Stimulated activated CD8-positive, alpha-beta memory T cell treated with anti-CD3 and anti-CD28 coated beads, Interleukin-4, amount 100 ng/mL, for 4 hours (primary cell): ENCODE measurements around the gene RPS16.

Experiments used
- DNase-seq, 2 donors: peaks; one replicate each; pipeline ENCODE4 v3.0.0-alpha.2; 2020; ENCODE audit warnings: low read depth in 2 of 2, low spot score in 1 of 2

Gene RPS16

DNA sequence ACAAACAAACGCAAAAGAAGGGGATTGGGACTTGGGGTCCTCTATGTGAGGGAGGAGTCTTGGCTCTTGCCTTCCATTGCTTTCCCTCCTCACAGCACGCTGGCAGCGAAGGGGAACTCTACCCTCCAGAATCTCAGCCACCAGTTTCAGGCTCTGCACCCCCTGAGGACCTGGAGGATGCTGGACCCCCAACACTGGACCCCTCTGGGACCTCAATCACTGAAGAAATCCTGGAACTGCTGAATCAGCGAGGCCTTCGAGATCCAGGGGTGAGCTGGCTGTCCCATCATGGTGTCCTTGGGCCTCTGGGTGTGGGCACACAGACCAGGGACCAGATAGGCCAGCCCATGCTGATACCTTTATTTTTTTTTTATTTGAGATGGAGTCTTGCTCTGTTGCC, 13.7 kb downstream of the RPS16 start:
- DNase-seq, result no peak

DNA sequence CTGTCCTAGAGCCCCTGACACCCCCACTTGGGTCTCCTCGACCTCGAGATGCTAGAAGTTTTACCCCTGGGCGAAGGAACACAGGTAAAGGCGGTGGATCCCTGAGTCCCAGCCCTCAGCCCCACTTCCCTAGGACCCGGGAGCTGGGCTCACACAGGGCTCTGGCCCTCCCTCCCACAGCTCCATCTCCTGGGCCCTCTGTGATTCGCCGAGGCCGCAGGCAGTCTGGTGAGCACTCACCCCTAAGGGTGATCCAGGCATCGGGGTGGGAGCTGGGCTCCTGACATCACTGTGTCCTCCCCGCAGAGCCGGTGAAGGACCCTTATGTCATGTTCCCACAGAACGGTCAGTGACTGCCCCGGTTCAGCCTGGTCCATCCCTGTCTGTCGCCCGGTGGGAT, 15.0 kb downstream of the RPS16 start:
- DNase-seq, result no peak

DNA sequence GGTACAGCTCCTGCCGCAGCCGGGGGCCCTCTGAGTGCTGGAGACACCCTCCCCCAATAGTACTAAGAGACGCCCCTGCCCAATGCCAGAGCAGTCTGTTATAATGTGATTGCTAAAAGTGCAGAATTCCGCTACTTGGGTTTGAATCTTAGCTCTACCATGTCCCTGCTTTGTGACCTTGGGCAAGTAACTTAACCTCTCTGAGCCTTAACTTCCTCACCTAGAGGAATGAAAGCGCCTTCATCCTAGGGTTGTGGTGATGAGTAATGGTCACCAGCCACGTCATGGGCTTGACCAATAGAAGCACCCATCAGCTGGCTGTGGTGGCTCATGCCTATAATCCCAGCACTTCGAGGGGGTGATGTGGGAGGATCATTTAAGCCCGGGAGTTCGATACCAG, 16.7 kb downstream of the RPS16 start:
- DNase-seq, result no peak

DNA sequence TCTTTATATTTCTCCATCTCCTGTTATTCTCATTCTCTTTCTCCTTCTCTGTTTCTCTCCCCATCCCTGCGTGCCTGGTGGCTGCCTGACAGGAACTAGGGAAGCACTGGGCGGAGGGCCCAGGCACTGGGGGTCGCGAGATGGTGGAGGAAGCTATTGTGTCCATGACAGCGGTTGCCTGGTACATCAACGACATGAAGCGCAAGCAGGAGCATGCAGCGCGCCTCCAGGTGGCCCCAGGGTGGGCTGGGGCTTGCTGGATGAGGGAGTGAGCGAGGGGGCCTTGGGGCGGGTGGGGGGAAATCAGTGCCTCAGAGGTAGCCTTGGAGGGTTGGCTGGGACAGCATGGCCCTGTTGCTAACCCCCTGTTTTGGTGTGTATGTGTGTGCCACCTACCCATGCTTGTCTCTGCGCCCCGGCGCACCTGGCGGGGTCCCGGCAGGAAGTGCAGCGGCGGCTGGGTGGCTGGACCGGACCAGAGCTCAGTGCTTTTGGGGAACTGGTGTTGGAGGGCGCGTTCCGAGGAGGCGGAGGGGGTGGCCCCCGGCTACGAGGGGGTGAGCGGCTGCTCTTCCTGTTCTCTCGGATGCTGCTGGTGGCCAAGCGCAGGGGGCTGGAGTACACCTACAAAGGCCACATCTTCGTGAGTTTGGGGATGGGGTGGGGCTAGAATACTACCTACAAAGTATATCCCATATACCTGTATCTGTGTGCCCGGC, 18.1 kb downstream of the RPS16 start:
- DNase-seq, result no peak

DNA sequence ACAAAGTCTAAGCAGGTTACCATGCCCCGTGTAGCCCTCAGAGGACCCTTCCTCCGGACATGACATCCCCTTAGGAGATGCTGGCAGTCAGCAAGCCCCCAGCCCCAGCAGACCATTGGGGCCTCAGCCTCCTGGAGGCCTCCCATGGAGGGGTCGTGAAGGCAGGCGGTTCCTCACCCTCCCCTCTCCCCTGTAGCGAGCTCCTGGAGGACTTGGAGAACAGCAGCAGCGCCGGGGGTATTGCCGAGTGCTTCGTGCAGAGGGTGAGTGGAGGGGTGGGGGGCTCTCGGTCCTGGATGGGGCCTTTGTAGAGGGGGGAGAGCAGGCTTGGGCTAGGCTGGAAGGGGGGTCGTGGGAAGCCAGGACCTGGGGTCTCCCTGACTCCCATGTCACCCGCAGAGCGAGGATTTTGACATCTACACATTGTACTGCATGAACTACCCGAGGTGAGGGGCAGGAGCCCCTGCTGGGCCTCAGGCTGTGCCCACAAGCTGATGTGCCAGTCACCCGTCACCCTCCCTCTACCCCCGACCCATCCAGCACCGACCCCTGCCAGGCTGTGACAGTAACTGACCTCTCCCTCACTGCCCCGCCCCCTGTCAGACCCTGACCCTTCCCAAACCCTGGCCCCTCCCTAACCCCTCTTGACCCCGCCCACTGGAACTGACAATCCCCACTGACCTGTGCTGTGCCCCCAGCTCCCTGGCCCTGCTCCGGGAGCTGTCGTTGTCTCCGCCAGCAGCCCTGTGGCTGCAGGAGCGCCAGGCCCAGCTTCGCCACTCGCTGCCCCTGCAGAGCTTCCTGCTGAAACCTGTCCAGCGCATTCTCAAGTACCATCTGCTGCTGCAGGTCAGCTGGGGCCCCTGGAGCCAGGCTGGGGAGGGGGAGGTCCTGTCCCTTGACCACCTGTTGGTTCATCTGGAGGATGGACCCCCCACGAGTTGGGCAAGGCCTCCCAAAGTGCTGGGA, 19.3 kb downstream of the RPS16 start:
- DNase-seq, result no peak

DNA sequence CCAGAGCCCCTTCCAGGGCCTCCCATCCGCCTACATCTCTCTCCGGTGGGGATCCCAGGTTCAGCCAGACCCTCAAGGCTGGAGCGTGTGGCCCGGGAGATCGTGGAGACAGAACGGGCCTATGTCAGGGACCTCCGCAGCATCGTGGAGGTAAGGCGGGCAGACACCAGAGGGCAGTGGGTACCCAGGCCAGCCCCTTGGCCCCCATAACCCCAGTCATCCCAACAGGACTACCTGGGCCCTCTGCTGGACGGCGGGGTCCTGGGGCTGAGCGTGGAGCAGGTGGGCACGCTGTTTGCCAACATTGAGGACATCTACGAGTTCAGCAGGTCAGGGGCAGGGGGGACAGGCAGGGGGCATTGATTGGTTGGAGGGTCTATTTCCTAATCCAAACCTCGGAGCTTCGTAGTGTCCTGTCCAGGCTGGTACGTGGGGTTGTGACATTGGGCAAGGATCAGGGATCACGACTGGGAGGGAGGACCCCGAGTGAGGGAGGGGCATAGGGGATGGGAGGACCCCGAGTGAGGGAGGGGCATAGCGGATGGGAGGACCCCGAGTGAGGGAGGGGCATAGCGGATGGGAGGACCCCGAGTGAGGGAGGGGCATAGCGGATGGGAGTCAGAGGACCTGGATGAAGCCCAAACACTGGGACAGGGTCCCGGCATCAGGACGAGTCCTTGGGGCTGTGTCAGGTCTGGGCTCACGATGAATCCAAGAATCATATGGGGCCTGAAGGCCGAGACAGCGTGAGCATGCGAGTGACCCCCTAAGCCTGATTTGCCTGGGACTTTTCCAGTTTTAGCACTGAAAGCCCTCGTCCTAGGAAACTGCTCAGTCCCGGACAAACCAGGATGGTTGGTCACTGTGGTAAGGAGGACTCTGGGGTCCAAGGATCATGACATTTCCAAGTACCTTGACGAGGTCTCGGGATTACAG, 20.4 kb downstream of the RPS16 start:
- DNase-seq, result no peak

DNA sequence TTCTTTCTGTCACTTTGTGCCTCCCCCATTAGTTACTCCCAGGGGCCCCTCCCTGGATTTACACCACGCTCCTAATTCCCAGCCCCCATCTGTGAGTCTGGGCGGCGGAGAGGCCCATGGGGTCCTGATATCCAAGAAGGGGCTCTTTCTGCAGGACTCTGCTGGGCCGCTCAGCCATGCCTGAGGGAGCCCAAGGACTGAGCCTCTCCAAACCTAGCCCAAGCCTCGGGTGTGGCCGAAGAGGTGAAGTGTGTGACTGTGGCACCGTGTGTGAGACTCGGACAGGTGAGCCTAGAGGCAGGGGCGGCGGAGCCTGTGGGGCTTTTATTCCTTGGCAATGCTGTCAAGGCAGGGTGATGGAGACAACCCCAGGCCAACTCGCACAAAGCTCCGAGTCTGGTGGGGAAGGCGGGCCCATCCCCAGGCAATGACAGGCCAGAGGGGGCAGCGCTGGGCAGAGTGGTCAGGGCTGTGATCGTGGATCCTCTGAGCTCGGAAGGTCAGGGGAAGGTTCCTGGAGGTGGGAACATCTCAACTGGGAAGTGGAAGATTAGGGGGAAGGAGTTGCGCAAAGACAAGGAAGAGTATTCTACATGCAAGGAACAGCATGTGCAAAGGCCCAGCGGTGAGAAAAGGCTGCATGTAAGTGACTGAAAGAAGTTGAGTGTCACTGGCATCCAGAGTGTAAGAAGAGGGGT, 21.7 kb downstream of the RPS16 start:
- DNase-seq, result no peak

DNA sequence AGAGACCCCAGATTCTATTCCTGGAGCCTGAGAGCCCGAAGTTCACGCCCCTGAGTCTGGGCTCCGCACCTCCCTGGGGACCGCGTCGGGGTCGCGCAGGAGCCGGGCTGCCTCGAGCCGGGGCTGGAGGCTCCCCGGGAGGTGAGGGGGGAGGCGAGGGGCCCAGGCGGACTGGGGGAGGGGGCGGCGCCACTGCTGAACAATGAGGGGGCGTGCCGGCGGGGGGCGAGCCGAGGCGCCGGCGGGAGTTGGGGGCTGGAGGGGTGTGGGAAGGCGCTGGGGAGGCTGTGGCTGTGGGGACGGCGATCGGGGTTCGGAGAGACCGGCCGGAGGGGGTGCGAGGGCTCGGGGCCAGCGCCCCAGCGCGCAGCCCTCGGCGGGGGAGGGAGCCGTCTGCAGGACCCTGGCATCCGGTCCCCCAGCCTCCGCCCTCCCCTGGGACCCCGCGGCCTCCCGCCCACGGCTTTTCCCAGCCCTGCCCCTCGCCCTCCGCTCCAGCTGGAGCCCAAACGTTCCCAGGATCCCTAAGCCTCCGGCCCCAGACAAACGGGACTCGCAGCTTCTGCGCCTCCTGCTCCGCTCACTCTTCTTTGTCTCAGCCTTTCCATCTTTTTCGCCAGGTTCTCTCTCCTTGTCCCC, 22.4 kb downstream of the RPS16 start:
- DNase-seq, result no peak

DNA sequence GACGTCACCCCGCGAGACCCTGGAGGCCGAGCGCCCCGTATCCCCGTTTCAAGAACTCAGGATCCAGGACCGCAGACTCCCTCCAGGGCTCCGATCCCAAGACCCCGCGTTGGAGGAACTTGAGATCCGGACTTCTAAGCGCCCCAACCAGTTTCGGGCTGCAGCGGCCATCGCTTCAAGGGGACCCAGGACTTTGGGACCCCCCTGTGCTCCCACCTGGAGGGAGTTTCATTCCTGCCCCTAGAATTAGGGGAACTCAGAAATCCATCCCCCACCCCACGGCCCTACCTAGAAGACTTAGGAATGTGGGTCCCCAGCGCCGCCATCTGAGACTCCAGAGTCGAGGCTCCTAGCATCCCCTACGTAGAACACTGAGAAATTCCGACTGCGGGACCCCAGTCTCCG, 22.9 kb downstream of the RPS16 start:
- DNase-seq, result no peak

DNA sequence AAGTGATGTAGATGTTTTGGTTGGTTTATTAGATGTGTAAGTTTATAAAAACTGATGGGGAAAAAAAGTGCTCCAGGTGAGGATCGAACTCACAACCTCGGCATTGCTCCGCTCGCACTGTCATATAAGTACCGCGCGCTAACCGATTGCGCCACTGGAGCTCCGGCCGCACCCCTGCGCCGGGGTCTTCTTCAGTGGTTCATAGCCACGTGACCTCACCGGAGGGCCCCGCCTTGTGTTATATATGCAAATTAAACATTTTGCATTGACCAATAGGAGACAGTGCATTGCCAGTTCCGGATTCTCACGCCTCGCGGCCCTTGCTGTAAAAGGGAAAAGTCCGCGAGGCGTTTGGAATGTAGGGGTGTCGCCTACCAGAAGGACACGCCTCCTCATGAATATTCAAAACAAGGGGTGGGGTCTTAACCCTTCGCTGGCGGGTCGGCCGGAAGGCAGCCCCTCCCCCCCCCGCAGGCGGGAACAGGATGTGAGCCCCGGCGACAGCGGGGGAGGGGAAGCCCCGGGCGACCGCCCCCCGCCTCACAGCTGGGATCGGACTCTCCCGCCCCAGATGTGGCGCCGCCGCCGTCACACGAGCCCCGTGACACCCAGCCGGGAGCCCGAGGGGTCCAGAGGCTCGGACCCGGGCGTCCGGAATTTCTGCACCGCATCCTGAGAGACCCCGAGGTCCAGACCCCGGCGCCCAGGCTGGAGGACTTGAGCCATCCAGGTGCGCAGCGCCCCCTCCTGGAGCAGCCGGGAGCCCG, 23.5 kb downstream of the RPS16 start, which contains the start of gene PLEKHG2:
PLEKHG2 (plus strand) TSS at position 570 of the 767 bp plus-strand sequence. CDS start 1,418 bp downstream, outside the sequence.
- DNase-seq, result peak; percentile 89 to 97

DNA sequence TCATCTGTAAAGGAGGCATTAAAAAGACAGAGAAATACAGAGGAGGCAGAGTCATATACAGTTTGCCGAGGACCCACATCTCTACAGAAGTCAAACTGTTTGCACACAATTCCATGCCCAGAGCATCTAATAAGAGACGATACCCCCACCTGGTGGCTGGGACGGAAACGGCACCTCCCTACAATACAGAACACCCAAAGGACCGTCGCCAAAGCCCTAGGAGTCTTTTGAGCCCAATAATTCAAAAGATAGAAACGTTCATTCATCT, 24.0 kb downstream of the RPS16 start:
- peak; percentile 84 to 88 for DNase-seq

DNA sequence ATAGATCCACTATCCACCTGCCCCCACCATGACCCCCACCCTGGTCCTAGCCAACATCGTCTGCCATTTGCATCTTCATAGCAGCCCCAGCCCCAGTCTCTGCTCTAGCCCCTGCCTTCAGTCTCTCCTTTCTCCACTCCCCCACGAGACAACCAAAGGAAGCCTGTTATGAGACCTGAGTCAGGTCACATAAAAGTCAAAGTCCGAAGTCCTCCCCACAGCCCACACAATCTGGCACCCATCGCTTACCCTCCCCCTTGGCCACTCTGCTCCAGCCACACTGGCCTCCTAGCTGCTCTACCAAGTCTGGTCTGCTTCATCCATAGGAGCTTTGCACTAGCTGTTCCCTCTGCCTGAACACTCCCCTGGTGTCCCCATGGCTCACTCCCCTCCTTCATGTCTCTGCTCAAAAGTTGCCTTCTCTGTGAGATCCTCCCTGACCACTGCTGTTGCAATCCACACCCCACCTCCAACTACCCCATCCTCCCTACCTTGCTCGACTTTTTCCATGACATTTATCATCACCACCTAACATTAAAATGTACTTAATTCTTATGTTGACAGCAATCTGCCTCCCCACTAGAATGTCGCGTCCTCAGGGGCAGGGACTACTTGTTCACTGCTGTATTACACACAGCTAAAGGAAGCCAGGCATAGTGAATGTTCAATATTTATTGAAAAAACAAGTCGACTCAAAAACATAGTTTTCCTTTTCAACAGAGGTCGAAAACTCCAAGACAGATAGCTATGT, 24.5 kb downstream of the RPS16 start:
- DNase-seq, result no peak

DNA sequence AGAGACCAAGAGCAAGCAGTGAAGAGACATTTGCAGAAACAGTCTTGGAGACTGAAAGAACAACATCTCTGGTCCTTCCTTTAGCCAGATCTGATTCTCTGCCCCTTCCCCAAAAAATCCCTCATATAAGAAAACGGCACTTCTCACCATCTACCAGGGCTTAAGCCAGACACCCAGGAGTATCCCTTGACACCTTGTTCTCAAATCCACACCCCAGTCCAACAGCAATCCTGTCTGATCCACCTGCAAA, 25.0 kb downstream of the RPS16 start:
- no peak for DNase-seq

DNA sequence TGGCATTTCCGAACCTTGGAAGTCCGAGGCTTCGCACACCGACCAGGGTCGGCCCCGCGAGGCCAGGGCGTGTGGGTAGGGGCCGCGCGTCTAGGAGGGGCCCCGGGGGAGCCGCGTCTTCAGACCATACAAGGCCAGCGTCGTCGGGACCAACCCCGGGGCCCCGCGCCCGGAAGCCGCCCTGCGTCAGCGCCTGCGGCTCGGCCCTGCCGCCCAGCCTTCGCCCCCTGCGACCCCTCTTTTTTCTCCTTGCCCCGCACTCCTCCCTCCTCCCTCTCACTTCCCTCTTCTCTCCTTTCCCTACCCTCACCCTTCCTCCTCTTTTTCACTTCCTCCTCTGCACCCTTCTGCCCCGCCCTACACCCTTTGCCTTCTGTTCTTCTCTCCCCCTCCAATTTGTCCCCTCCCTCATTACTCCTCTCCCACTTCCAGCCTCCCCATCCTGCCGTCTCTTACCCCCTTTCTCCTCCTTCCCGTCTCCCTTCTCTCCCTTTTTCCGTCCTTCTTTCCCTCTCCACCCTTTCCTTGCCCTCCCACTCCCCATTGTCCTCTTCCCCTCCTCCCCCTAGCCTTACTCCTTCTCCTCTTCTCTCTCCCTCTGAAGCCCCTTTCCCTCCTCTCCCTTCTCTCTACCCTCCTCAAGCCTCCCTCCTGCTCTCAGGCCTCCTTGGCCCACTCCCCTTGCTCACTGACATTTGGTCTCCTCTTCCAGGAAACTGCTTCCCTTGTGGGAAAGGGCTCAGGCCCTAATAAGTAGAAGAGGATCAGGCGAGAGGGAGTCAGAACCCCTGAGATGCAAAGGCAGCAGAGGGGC, 25.5 kb downstream of the RPS16 start:
- peak in 1 of 2 donors; percentile 52 for DNase-seq

DNA sequence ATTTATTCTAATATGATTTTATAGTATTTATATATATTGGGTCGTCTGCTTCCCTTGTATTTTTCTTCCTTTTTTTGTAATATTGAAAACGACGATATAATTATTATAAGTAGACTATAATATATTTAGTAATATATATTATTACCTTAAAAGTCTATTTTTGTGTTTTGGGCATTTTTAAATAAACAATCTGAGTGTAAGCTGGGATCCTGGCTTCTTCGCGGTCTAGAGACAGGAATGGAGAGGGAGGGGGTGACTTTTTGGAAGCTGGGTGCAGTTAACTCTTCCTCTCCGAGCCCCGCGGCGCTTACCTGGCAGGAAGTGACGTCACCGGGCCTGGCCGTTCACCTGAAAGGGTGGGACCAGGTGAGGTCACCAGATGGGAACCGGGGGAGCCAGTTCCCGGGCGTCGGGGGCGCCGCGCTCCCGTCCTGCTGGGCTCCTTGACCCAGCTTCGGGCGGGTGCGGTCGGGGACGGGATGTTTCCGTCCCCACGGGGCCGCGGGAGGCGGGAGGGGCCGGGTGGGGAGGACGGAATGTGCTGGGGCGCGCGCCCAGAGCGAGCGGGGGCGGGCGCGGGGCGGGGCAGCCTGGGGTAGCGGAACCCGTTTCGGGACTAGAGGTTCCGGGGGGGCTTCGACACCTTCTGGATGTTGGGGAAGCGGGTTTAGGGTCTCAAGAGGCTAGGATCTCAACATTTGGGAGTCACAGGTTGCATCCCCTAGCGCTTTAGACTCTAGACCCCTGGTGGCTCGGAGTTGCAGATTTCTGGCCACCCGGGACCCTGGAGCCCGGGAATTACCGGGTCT, 26.3 kb downstream of the RPS16 start:
- peak; percentile 64 to 67 for DNase-seq

DNA sequence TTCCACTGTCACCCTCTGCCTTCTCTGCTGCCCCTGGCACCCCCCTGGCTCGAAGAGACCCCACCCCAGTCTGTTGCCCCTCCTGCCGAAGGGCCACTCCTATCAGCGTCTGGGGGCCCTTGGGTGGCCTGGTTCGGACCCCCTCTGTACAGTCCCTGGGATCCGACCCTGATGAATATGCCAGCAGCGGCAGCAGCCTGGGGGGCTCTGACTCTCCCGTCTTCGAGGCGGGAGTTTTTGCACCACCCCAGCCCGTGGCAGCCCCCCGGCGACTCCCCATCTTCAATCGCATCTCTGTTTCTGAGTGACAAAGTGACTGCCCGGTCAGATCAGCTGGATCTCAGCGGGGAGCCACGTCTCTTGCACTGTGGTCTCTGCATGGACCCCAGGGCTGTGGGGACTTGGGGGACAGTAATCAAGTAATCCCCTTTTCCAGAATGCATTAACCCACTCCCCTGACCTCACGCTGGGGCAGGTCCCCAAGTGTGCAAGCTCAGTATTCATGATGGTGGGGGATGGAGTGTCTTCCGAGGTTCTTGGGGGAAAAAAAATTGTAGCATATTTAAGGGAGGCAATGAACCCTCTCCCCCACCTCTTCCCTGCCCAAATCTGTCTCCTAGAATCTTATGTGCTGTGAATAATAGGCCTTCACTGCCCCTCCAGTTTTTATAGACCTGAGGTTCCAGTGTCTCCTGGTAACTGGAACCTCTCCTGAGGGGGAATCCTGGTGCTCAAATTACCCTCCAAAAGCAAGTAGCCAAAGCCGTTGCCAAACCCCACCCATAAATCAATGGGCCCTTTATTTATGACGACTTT, 27.1 kb downstream of the RPS16 start:
- no peak for DNase-seq
